ENCODE results near the gene AUTS2.

GRCh38 chr7:70539205-70539604 is 940.9 kb downstream of the AUTS2 start:
- TF ChIP-seq EZH2 (IDR thresholded peaks at IDR 0.05; ENCODE audit: borderline replicate concordance, insufficient read depth, low read length, poor library complexity, severe bottlenecking), result no peak
- no peak for TF ChIP-seq CTCF (IDR thresholded peaks at IDR 0.05; ENCODE audit: poor library complexity, severe bottlenecking)
